HepG2 (cell line): Measurements from ENCODE around the gene SERTAD2.

Experiments
- CBX1 ChIP-seq: IDR thresholded peaks from one replicate; pipeline ENCODE4 v1.6.1; 2016; ENCODE audit warnings: antibody characterized with exemption, low read depth
- NFE2L1 ChIP-seq: sonication (generic); formaldehyde crosslinking; IDR thresholded peaks from 2 replicates; pipeline ENCODE4 v1.4.0; 2020; ENCODE audit warnings: missing genetic modification reagents, mild to moderate bottlenecking, borderline replicate concordance
- SRSF1 ChIP-seq: fragments of 200-400 bp; formaldehyde crosslinking; optimal IDR thresholded peaks from 2 replicates; pipeline ENCODE3; 2017; ENCODE audit warnings: mild to moderate bottlenecking, low read depth, low read length, moderate library complexity
- TBP ChIP-seq: sonication (generic); formaldehyde crosslinking; IDR thresholded peaks from 2 replicates; pipeline ENCODE4 v1.5.0; 2020; ENCODE audit warnings: missing genetic modification reagents
- TF ChIP-seq, protein P1 (sequence below): IDR thresholded peaks from 2 replicates; pipeline ENCODE4 v1.6.1; 2012; ENCODE audit warnings: inconsistent platforms

DNA sequence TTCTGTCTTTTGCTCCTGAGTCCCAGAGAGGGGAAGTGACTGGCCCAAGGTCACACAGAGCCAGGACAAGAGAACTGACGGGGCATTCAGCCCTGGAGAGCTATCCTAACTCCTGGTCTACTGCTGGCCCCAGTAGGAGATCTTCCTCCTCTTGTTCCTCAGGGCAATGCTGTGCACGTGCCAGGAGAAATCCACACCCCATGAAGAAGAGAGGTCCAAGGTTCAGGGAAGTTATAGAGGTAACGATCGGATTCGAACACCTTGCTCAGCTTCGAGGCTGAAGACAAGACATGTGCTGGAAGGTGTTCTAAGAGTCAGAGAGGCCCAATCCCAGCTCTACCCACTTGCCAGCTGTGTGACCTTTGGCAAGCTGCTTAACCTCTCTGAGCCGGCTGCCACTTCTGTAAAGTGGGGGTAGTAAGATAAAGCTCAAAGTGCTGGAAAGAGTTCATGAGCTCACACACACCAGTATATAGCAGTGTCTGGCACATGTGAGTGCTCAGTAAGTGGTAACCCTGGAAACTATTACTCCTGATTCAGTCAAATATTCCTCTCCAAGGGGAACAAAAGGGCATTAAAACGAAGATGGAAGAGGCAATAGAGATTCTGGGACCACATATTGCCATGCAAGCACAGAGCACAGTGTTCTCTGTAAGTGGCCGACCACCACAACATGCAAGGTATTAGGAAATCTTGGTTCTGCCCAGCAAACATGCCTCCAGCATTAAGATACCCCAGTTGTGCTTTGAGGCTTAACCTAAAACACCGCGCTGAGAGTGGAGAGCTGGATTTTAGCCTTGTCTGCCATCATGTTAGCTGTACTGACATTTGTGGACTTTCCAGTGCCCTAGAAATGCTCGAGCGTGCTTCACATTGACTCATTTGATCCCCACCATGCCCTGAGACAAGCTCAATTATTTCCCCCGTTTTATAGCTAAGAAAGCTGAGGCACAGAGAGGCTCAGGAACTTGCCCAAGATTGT is 25.6 kb downstream of the SERTAD2 start:
- TF ChIP-seq NFE2L1 (CRISPR knock-in tag) (no peak), TBP (no peak), SRSF1 (no peak), CBX1 (no peak)
- TF ChIP-seq, protein P1, sequence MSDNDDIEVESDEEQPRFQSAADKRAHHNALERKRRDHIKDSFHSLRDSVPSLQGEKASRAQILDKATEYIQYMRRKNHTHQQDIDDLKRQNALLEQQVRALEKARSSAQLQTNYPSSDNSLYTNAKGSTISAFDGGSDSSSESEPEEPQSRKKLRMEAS = no peak
